ENCODE measurements around the gene ARHGAP24. TPM values are rescaled to one million over a fixed set of nuclear protein-coding genes. Genes with fewer than 3 reads are reported as not detected.

The ARHGAP24 gene
- total RNA-seq, 1 experiment from 2014 or later, result 17.4 TPM

GRCh38 chr4:85879518-85879917, 404.6 kb downstream of the ARHGAP24 start:
- Histone ChIP-seq H3K27ac (ENCODE audit: low read length) (no peak overlapping the region), H3K4me1 (ENCODE audit: control insufficient read depth, insufficient read depth, low read length) (no peaks in the 10 kb centered on the region), H3K27me3 (ENCODE audit: control insufficient read depth, insufficient read depth, low read length) (no peaks in the 10 kb centered on the region), H3K36me3 (ENCODE audit: control insufficient read depth, insufficient read depth, low read length) (no peaks in the 10 kb centered on the region), H3K9me3 (ENCODE audit: control insufficient read depth, insufficient read depth, low read depth, low read length) (no peaks in the 10 kb centered on the region), H3K4me3 (ENCODE audit: low read depth in 2 of 2, low read length in 2 of 2) (no peak overlapping the region)
- no TSS peak for BruUV-seq (replicated peaks)
- CTCF ChIA-PET, result no interaction called here
- POLR2A ChIA-PET, result no interaction called here
- TF ChIP-seq REST (IDR thresholded peaks at IDR 0.05; ENCODE audit: insufficient read depth in 1 of 2, low read depth in 2 of 2, low read length in 1 of 2) (no peak), SIN3A (IDR thresholded peaks at IDR 0.05; ENCODE audit: borderline replicate concordance, insufficient read depth, low read depth, low read length) (no peak), TCF7L2 (IDR thresholded peaks at IDR 0.05; ENCODE audit: low read depth, low read length) (no peak), POLR2AphosphoS5 (IDR thresholded peaks at IDR 0.05; ENCODE audit: low read depth, low read length) (no peak), CTCF (IDR thresholded peaks at IDR 0.05) (no peak)
- in situ Hi-C loops (cut with HindIII; ENCODE audit: low pct_unique_long_range_greater_than_20kb, low sequenced_read_pairs) (no loop called here), intact Hi-C loops (cut with micrococcal nuclease; ENCODE audit: unreplicated experiment) (no loop called here)
- no peak for DNase-seq (ENCODE audit: low read depth, low spot score)
- ATAC-seq, result no peak

GRCh38 chr4:85883180-85883579, 408.2 kb downstream of the ARHGAP24 start:
- Histone ChIP-seq H3K9me3 (ENCODE audit: control insufficient read depth, insufficient read depth, low read depth, low read length) (no peaks in the 10 kb centered on the region), H3K4me1 (ENCODE audit: control insufficient read depth, insufficient read depth, low read length) (no peaks in the 10 kb centered on the region; the same call in 1 of the 2 replicates), H3K4me3 (ENCODE audit: low read depth in 2 of 2, low read length in 2 of 2) (no peak overlapping the region), H3K27ac (ENCODE audit: low read length) (no peak overlapping the region), H3K36me3 (ENCODE audit: control insufficient read depth, insufficient read depth, low read length) (no peaks in the 10 kb centered on the region), H3K27me3 (ENCODE audit: control insufficient read depth, insufficient read depth, low read length) (no peaks in the 10 kb centered on the region)
- ChIA-PET CTCF (no interaction called here), POLR2A (no interaction called here)
- no peak for ATAC-seq
- intact Hi-C loops (cut with micrococcal nuclease; ENCODE audit: unreplicated experiment) (no loop called here), in situ Hi-C loops (cut with HindIII; ENCODE audit: low pct_unique_long_range_greater_than_20kb, low sequenced_read_pairs) (no loop called here)
- no peak for DNase-seq (ENCODE audit: low read depth, low spot score)
- no peak for TF ChIP-seq CTCF (IDR thresholded peaks at IDR 0.05)
- no peak for TF ChIP-seq POLR2AphosphoS5 (IDR thresholded peaks at IDR 0.05; ENCODE audit: low read depth, low read length)
- TF ChIP-seq SIN3A (IDR thresholded peaks at IDR 0.05; ENCODE audit: borderline replicate concordance, insufficient read depth, low read depth, low read length), result no peak
- TF ChIP-seq REST (IDR thresholded peaks at IDR 0.05; ENCODE audit: insufficient read depth in 1 of 2, low read depth in 2 of 2, low read length in 1 of 2), result no peak
- TF ChIP-seq TCF7L2 (IDR thresholded peaks at IDR 0.05; ENCODE audit: low read depth, low read length), result no peak
- no TSS peak for BruUV-seq (replicated peaks)
